HG03060 (cell line): ENCODE data around the gene POF1B.
"Not testable (repeated sequence)": the region's sequence is repeated elsewhere in the genome, so short reads cannot be mapped to it uniquely, and the experiment has no call there.

ENCODE experiments used
- ATAC-seq: cut with Tn5 transposase; IDR thresholded peaks from one replicate; pipeline ENCODE4 v1.9.1; 2021; ENCODE audit warnings: low read depth, moderate number of reproducible peaks; ENCODE audit not compliant: unreplicated experiment

The POF1B gene

GRCh38 chrX:85379174-85379907, at the start of gene POF1B:
POF1B (minus strand) TSS chrX:85379665; CDS start chrX:85379454, 211 bp downstream.
- peak; percentile 82 for ATAC-seq

GRCh38 chrX:85429066-85429465, 49.6 kb upstream of the POF1B start:
- no peak for ATAC-seq

GRCh38 chrX:85419293-85419692, 39.8 kb upstream of the POF1B start:
- no peak for ATAC-seq

GRCh38 chrX:85391878-85392238, 12.4 kb upstream of the POF1B start:
- ATAC-seq, result no peak

GRCh38 chrX:85391185-85391877, 11.9 kb upstream of the POF1B start:
- no peak for ATAC-seq

GRCh38 chrX:85381602-85382001, 2.1 kb upstream of the POF1B start:
- ATAC-seq, result no peak

- no peak for ATAC-seq
Observed at GRCh38 chrX:85378461-85378860, 1.0 kb downstream of the POF1B start.

GRCh38 chrX:85375333-85375738, 4.1 kb downstream of the POF1B start:
- no peak for ATAC-seq

GRCh38 chrX:85365370-85365995, 14.0 kb downstream of the POF1B start:
- ATAC-seq, result no peak

GRCh38 chrX:85359051-85359450, 20.4 kb downstream of the POF1B start:
- no peak for ATAC-seq

GRCh38 chrX:85345523-85345922, 33.9 kb downstream of the POF1B start:
- no peak for ATAC-seq

- no peak for ATAC-seq
Observed at GRCh38 chrX:85327060-85327333, 52.5 kb downstream of the POF1B start.

GRCh38 chrX:85326234-85327059, 53.0 kb downstream of the POF1B start:
- no peak for ATAC-seq

GRCh38 chrX:85311348-85311747, 68.1 kb downstream of the POF1B start:
- not testable (repeated sequence) for ATAC-seq

- ATAC-seq, result no peak
Observed at GRCh38 chrX:85309717-85310116, 69.7 kb downstream of the POF1B start.

- no peak for ATAC-seq
Observed at GRCh38 chrX:85303544-85303943, 75.9 kb downstream of the POF1B start.

GRCh38 chrX:85288992-85289723, 90.3 kb downstream of the POF1B start:
- ATAC-seq, result no peak

- ATAC-seq, result not testable (repeated sequence)
Observed at GRCh38 chrX:85285286-85285685, 94.2 kb downstream of the POF1B start.

- ATAC-seq, result no peak
Observed at GRCh38 chrX:85244450-85245211, 134.8 kb downstream of the POF1B start.
